Activated B cell treated with CpG ODN at 0.5 μM for 24 hours (primary cell): Measurements from ENCODE around the gene FARSB. TPM values are rescaled to one million over a fixed set of nuclear protein-coding genes. Genes with fewer than 3 reads are reported as not detected.

Experiments used
- ATAC-seq: fragments of 200-7000 bp; cut with Tn5 transposase; one replicate; pipeline ENCODE4 v1.10.0; 2021; ENCODE audit warnings: low read depth, mild to moderate bottlenecking, moderate library complexity
- CTCF ChIA-PET: fragments of 350-600 bp; sonication (Branson Sonifier 250); formaldehyde crosslinking; loops from one replicate; lab custom pipeline; 2021; ENCODE audit warnings: antibody characterized with exemption; lab: Charles Lee
- POLR2A ChIA-PET: fragments of 350-600 bp; sonication (Branson Sonifier 250); formaldehyde crosslinking; loops from one replicate; lab custom pipeline; 2021; ENCODE audit warnings: antibody characterized with exemption; lab: Charles Lee
- DNase-seq: peaks from one replicate; pipeline ENCODE4 v3.0.0; 2022
- H3K27ac Mint-ChIP-seq: one replicate; pipeline ENCODE4 v1.8.0; 2020; ENCODE audit warnings: mixed read lengths
- H3K27me3 Mint-ChIP-seq: one replicate; pipeline ENCODE4 v1.8.0; 2021; ENCODE audit warnings: mixed read lengths
- H3K36me3 Mint-ChIP-seq: one replicate; pipeline ENCODE4 v1.8.0; 2021; ENCODE audit warnings: low read depth, mixed read lengths
- H3K4me1 Mint-ChIP-seq: one replicate; pipeline ENCODE4 v1.8.0; 2021; ENCODE audit warnings: mixed read lengths
- H3K4me3 Mint-ChIP-seq: one replicate; pipeline ENCODE4 v1.8.0; 2020; ENCODE audit warnings: mild to moderate bottlenecking, mixed read lengths
- H3K9me3 Mint-ChIP-seq: one replicate; pipeline ENCODE4 v1.8.0; 2020; ENCODE audit warnings: mixed read lengths
- CTCF ChIP-seq: fragments of 200-600 bp; IDR thresholded peaks from one replicate; pipeline ENCODE4 v1.8.0; 2022; ENCODE audit warnings: antibody characterized with exemption, mild to moderate bottlenecking
- intact Hi-C: fragments of 100-400 bp; cut with micrococcal nuclease; formaldehyde crosslinking; loops from one replicate; pipeline ENCODE4 v1.15.1; 2024
- total RNA-seq: library from RNA; stranded (reverse); gene quantifications from 2 replicates; pipeline ENCODE4 v1.2.3, GENCODE V29; 2022

Gene FARSB
- total RNA-seq, 1 donor from 2014 or later: 23.3 TPM

GRCh38 chr2:222523783-222524544, 131.9 kb downstream of the FARSB start:
- ATAC-seq (no peak), DNase-seq (no peak)
- Mint-ChIP-seq H3K27ac (no peak overlapping the region), H3K9me3 (peaks cover 4% of the 10 kb centered on the region), H3K4me1 (no peaks in the 10 kb centered on the region), H3K4me3 (no peak overlapping the region), H3K36me3 (peaks cover 16% of the 10 kb centered on the region), H3K27me3 (no peaks in the 10 kb centered on the region)
- TF ChIP-seq CTCF: no peak
- CTCF ChIA-PET: no interaction called here
- intact Hi-C loops: no loop called here
- POLR2A ChIA-PET: no interaction called here

GRCh38 chr2:222522082-222522481, 133.8 kb downstream of the FARSB start:
- H3K4me1 Mint-ChIP-seq: no peaks in the 10 kb centered on the region
- intact Hi-C loops: no loop called here
- CTCF ChIA-PET: interaction anchor here (0.7 kb wide), 1 partner anchor 204 kb away, joined by 3 read pairs; no protein-coding TSS in a partner anchor
- ATAC-seq: no peak
- H3K9me3 Mint-ChIP-seq: peaks cover 4% of the 10 kb centered on the region
- H3K27ac Mint-ChIP-seq: no peak overlapping the region
- no peak overlapping the region for H3K4me3 Mint-ChIP-seq
- H3K27me3 Mint-ChIP-seq: no peaks in the 10 kb centered on the region
- POLR2A ChIA-PET: no interaction called here
- DNase-seq: no peak
- no peak for TF ChIP-seq CTCF
- H3K36me3 Mint-ChIP-seq: peaks cover 16% of the 10 kb centered on the region

- TF ChIP-seq CTCF: no peak
- no peak overlapping the region for H3K27ac Mint-ChIP-seq
- no peak for ATAC-seq
- no peaks in the 10 kb centered on the region for H3K4me1 Mint-ChIP-seq
- peaks cover 11% of the 10 kb centered on the region for H3K36me3 Mint-ChIP-seq
- DNase-seq: no peak
- H3K4me3 Mint-ChIP-seq: no peak overlapping the region
- intact Hi-C loops: no loop called here
- peaks cover 2% of the 10 kb centered on the region for H3K9me3 Mint-ChIP-seq
- no peaks in the 10 kb centered on the region for H3K27me3 Mint-ChIP-seq
- CTCF ChIA-PET: interaction anchor here (0.7 kb wide), 1 partner anchor 203 kb away, joined by 3 read pairs; no protein-coding TSS in a partner anchor
- POLR2A ChIA-PET: no interaction called here
Measured at GRCh38 chr2:222521099-222521498, 134.8 kb downstream of the FARSB start.

Other genes with a start within 250 kb of the FARSB start
- 12.4 and 12.7 TPM in 2 replicates for gene SGPP2, start 231.5 kb downstream of the FARSB start, total RNA-seq
- gene MOGAT1, start 15.6 kb upstream of the FARSB start, total RNA-seq: not detected in 2 replicates
- gene ACSL3, start 204.9 kb upstream of the FARSB start, total RNA-seq: 40.6 and 41.2 TPM in 2 replicates